DMS79 (cell line): ENCODE data around the gene PDLIM3.
A peak's percentile ranks its signal among the peaks of the same experiment; 100 is the strongest.
"Not testable (repeated sequence)": the region's sequence is repeated elsewhere in the genome, so short reads cannot be mapped to it uniquely, and the experiment has no call there.

ENCODE experiments used
- DNase-seq: peaks from one replicate; lab custom pipeline; 2025; lab: John Stamatoyannopoulos, UW

The PDLIM3 gene

DNA sequence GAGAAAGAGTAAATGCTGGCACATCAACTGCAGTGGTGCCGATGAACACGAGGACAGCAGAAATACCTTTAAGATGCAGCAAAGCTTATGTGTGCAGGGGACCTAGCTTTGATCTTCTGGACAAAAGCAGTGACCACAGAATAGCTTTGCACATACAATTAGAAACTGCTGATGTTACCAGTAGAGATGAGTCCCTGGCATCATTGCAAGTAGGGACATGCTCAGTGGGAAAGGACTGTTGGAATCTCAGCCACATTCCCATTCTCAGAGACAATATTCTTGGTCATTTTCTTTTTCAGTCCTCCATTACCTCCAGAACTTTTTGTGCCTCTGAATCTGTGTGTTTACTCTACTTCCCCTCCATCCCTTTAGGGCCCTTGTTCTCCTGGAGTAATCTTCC is 16.9 kb upstream of the PDLIM3 start:
- no peak for DNase-seq

DNA sequence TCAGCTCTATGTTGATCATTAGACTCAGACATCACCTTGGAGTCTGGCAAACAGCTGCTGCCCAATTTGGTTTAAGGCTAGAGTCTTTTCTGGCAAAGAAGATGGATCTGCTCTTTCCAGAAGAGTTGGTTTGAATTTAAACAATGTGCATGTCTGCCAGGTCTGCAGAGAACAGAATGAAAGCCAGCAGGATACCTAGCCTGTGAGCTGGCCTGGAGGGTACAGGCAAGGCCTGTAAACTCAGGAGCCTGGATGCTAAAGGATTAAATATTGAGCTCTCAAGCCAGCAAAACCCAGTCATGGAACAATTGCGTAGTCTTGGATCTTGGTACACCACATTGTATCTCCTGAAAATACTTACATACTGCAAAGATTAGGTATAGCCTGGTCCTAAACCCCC is 15.6 kb upstream of the PDLIM3 start:
- no peak for DNase-seq

DNA sequence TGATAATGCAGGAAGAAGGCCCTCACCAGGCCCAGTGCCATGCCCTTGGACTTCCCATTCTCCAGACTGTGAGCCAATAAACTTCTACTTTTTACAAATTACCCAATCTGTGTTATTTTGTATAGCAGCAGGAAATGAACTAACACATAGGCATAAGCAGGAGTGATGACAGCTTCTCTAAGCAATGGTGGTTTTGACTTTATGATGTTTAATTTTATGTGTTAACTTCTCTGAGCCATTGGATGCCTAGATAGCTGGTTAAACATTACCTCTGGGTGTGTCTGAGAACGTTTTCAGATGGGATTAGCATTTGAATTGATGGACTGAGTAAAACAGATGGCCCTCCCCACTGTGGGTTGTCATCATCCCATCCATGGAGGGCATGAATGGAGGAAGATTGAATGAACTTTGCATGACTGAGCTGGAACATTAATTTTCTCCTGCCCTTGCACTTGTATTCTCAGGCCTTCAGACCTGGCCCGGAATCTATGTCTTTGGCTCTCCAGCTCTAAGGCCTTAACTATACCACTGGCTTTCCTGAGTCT is 13.9 kb upstream of the PDLIM3 start:
- DNase-seq = no peak

DNA sequence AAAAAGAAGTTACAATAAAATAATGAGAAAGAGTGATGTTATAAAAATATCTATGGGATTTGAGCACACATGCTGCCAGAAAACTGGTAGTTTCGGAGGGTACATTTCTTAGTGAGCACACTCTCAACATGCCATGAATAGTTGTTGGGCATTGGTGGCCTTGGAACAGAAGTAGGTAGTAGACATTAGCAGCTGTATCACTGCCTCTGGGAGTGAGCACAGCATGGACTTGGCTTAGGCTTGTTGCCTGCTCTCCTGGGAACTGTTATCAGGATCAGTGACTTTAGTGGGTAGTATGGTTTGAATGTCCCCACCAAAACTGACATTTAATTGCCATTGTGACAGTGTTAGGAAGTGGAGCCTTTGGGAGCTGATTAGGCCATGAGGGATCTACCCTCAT is 13.3 kb upstream of the PDLIM3 start:
- no peak for DNase-seq

DNA sequence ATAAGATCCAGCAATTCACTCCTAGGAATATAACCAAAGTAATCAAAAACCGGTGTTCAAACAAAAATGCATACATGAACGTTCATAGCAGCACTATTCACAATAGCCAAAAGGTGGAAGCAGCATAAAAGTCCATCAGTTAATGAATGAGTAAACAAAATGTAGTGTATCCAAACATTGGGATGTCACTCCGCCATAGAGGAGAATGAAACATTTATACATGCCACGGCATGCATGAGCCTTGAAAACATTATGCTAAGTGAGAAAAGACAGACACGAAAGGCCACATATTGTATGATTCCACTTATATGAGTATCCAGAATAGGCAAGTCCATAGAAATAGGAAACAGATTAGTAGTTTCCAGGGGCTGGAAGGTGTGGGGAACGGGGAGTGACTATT is 11.0 kb upstream of the PDLIM3 start:
- DNase-seq = no peak

DNA sequence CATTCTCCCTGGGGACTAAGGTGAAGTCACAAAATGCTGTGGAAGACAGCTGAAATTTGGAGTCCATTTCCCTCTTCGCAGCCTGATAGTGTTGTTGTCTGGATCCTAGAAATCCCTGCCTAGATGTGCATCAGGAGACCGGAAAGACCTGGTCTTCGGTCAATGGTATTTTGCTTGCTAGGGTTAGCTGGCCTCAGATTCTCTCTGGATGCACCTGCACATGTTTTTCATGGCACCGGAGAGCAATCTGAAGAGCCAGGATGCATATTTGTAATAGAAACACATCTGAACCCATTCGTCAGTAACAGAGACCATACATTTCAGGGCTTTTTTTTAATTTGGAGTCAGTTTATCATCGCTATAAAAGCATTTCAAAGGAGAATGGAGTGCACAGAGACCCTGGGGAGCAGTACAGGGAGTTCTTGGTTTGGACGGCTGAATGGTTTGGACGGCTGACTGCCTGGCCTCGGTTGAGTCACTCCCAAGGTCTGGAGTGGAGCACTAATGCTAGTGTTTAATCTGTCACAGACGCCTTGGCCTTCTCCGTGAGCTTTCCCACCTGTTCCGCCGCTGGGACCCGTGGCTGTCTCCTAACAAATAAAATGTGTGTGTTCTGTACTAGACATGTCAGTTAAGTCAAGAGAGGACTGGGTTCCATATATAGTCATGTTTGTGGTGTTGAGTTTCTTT is 7.5 kb upstream of the PDLIM3 start:
- no peak for DNase-seq

DNA sequence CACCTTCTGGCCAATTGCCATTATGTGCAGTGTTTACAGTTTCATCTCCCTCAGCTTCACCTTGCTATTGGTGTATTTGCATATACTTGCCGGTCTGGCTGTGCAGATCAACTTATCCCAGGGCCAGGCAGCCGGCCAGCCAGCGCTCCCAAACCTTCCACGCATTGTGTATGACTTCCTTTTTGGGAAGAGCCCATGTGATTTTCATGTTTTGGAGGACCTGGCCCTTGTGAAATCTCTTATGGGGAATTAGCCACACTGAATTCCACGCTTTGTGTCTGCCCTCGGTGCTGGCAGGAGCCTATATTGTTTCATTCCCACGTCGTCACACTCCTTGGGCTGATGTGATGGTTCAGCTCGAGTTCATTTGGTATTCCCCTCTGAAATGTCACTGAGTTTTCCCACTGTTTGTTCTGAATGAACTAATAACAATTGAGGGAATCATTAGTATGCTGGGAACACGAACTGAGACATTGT is 6.0 kb upstream of the PDLIM3 start:
- no peak for DNase-seq

DNA sequence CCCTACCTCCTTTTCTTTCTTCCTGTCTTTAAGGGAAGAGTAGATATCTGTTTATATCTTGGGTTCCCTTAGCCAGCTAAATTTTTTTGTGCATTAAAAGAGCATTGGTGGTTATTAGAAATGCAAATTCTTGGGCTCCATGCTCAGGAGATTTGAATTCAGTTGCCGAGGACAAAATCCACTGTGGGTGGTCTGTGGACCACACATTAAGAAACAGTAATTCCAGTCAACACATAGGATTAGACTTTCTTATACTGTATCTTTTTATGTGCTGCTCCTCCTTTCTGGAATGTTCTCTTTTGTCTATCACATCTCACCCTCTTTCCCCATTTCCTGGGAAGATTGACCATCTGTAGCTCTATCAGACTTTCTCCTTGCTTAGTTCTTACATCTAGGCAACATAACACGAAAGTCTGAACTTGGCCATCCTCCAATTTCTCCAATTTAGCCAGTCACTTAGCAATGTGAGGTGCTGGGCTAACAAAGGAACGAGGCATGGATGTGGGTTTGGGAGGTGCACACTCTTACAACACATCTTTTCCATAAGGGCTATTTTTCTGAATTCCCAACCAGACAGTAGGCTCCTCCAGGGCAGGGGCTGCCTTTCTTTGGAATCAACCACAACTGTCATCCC is 5.3 kb upstream of the PDLIM3 start:
- DNase-seq = no peak

DNA sequence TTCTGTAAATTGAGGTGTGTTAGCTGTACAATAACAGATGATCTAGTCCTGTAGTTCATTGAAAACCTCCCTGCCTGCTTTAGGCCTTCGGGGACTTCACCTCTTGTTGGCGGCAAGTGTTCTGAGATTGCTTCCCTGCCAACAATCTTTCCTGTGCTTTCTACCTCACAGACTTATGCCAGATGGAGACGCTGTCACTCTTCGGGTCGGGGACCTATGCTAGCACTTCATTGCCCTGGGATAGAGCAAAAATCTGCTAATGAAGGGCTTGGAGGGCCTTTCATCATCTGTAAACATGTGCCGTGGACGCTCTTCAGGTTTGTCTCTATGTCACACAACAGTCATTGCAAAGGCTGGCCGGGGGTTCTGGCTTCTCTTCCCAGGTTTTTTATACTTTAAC is 4.7 kb upstream of the PDLIM3 start:
- no peak for DNase-seq

DNA sequence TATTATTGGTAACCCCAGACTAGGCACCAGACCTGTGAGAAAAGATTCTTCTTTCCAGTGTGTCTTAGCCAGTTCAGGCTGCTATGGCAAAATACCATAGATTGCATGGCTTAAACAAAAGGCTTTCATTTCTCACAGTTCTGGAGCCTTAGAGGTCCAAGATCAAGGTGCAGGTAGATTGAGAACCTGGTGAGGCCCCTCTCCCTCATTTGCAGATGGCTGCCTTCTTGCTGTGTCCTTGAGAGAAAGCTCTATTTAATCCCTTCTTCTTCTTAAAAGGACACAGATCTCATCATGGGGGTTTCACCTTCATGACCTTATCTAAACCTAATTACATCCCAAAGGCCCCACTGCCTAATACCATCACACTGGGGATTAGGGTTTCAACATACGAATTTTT is 3.5 kb upstream of the PDLIM3 start:
- no peak for DNase-seq

DNA sequence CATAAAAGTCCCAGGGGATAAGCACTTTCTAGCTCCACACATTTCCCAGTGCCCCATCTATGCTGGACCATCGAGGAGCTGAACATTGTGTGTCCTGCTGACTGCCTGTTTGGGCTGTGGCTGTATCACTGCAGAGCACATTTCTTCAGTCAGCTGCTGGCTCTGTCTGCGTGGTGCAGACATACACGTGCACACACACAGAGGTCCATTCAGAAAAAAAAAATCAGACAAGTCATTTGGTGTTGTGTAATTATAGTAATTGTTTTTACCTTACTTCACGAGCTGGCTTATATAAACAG is 1.1 kb upstream of the PDLIM3 start:
- DNase-seq = no peak

DNA sequence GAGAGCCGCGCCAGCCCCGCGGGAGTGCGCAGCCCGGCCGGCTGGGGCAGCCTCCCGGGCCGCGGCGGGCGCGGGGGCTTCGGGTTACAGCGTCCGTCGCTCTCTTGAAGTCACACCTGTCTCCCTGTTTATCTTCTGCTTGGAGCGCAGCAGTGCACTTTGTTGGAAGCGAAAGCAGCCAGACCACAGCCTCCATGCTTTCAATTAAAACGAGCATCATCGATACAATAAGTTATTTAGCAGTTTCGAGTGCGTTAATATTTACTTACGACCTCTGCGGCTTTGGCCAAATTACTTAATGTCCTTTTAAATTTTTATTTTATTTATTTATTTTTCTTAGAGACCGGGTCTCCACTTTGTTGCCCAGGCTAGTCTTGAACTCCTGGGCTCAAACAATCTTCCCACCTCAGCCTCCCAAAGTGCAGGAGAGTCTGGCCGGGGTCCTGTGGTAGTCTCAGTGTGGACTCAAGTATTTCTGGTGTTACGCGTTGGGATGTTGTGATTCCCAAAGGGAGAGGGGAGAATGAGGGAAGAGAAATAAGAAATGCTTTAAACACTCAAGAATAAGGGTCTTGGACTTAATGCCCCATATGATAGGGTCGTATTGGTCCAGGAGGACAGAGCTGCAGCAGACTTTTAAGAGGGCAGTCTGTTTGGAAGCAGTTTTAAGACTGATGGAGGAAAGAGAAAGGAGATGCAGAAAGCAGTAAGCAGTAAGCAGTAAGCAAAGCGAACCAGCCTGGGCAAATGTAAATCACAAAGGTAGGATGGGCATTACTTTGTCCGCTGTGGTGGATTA is 504 bp upstream of the PDLIM3 start:
- peak; percentile 30 for DNase-seq

DNA sequence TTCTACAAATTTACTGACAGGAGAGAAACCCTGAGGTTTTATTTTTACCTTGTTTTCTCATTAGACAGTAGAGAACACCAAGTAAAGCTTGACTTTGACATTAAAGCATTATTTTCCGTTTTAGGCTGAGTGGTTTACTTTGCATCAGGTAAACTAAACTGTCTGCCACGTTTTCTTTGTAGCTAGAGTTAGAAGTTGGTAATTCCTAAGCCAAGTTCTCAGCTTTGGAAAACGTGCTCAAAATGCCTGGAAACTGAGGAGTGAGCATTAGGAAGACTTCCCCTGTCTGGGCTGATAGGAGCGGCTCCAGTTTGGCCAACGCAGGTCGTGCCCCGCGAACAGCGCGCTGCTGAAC is 819 bp downstream of the PDLIM3 start:
- no peak for DNase-seq

DNA sequence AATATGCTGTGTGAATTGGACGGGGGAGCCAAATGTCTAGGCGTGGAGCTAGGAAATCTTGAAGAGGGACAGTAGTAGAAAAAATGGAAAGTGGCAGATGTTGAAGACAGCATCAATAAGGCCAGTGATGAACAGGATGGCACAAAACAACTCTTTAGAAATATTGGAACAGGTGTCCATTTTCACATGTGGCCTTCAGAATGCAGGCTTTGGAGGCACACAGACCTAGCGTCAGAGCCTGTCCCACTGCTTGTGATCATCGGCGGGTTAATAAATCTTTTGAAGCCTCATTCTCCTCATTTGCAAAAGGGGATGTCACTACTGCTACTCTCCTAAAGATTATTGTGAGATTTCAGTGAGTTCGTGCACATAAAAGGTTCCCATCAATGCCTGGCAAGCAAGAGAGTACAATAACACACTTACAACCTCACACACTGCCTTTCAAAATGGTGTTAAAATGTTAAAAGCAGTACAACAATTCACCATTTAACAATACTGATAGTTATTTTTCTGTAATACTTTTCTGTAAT is 2.4 kb downstream of the PDLIM3 start:
- DNase-seq = no peak

DNA sequence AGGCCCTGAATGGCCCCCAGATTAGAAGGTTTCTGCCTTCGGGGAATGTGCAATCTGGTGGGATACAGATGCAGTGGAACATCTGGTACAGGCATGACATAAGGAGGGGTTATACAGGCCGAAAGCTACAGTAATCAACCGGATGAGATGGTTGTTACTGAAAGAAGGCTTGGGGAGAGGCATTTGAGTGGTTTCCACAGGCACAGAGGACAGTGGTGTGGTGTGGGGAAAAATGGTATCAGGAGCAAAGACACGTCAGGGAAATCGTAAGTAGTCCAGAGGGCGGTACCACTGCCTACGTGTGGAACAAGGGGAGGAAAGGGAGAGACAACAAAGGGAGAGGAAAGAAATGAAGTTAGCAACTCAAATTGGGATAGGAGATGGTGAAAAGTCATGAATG is 3.0 kb downstream of the PDLIM3 start:
- DNase-seq = no peak

DNA sequence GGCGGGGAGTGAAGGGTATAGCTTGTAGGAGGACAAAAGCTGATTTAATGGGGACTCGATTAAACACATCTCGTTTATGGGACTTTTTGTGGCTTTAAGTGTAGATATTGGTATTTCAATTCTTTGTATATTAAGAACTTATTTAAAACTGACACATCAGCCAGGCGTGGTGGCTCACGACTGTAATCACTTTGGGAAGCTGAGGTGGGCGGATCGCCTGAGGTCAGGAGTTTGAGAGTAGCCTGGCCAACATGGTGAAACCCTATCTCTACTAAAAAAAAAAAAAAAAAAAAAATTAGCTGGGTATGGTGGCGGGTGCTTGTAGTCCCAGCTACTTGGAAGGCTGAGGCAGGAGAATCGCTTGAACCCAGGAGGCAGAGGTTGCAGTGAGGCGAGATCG is 3.7 kb downstream of the PDLIM3 start:
- not testable (repeated sequence) for DNase-seq

DNA sequence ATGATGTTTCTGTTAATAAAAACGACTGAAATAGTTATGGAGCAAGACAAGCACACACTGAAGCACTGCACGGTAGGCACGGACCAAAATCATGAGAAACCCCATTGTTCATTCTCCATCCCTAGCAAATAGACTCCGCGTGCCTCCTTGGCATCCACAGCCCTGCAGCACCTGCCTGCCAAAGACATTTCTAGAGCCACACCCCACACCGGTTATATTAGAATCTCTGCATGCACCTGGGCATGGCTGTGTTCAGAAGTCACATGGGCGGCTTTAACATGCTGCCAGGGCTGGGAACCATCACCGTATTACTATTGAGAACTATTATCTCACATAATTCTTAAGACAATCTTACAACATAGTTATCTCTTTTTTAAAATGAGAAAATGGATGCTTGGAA is 5.9 kb downstream of the PDLIM3 start:
- DNase-seq = no peak

DNA sequence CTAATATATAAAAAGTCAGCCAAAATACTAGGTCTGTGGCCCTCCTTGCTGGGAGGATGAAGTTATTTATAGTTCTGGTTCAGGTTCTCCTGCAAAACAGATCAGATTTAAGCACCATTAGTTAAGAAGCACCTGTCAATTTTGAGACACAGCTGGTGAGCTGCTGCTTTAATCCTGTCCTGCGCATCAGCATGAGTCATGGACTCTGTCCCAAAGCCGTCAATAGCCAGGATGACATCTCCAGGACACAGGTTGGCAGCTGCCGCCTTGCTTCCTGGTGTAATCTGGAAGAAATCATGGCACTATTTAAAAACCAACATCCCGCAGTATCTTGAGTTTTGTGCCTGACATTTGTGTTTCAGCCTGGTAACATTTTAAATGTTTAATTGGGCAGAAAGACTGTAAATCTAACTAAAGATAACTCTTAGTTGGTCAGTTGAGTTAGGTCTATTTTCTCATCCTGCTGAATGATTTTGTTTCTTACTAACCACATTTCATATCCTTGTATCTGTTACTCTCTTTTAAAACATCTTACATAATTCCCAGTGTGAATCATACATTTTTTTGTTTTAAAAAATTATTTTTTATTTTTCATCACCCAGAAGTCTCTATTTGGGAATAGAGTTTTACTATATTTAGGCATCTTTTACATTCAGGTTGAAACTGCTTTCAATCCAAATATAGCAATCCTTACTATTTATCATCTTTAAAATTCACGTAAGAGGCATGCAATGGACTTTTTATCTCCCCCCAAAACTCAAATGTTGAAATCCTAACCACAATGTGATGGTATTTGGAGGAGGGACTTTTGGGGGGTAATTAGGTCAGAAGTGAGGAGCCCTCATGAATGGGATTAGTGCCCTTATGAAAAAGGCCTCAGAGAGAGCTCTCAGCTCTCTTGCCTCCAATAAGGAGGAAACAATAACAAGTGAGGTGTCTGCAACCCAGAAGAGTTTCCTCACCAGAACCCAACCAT is 10.1 kb downstream of the PDLIM3 start:
- no peak for DNase-seq

DNA sequence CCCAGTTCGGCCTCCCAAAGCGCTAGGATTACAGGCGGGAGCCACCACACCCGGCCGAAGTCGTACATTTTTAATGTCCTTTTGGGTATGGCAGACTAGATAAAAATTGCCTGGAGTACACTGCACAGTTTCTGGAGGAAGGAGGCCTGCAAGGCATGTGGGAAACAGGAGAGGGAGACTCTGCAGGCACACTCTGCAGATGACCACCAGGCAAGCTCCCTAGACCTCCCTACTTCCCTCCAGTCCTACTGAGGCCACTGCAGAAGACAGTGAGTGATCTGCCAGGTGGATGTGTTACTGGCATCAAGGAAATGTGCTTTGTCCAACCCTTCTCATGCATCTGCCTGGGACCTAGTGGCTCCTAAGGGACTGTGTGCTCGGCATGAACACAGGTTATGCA is 11.4 kb downstream of the PDLIM3 start:
- DNase-seq = no peak

DNA sequence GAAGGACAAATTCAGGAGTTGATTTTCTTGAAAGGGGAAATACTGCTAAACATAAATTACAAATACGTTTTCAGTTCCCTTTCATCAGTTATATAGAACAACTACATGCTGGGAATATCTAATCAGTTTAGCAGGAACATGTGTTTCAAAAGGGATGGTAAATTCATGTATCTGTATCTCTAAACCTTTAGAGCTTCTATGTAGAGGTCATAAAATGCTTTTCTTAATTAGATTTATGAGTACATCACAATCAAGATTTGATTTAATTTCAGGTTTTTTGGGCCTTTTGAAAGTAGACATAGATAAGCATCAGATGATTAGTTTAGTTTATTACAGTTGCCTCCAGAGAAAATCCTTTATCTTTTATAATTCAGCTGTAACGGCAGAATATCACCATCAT is 12.9 kb downstream of the PDLIM3 start:
- no peak for DNase-seq

DNA sequence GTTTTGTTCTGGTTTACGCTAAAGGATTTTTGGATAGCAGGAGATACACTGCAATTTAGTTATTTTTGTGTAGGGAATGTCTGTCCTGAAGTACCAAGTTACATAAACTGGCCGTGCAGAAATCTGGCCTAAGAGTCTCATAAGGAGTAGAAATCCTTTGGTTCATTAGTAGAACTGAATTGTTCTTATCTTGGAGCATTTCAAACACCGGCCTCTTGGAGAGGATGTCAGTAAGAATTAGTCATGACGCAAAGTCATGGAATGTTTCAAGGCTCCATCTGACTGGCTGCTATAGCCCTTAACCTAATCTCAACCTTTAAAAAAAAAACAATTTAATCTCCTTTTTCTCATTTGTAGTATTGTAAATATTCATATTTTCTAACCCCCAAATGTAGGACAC is 15.2 kb downstream of the PDLIM3 start:
- DNase-seq = no peak

DNA sequence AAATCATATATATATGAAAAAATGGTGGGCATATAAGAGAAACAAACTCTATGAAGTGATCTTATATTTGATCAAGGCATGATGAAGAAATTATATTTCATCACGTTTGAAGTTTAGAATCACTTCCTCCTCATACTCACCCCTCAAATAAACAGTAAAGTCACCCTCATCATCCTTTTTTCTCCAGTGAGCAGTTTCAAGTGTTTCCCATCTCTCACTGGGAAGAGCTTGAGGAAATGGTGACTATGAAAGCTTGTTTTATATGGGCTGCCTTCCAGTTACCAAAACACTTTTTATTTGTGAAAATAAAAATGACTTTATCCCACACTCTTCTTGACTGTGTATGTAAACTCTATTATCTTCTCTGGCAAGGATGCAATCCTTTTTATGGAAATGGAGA is 16.8 kb downstream of the PDLIM3 start:
- no peak for DNase-seq
